Measurements from ENCODE around the gene RAB5B. TPM values are rescaled to one million over a fixed set of nuclear protein-coding genes. Genes with fewer than 3 reads are reported as not detected.

RAB5B gene
- total RNA-seq, 2 donors from 2014 or later: 91.3 to 95.5 TPM

DNA sequence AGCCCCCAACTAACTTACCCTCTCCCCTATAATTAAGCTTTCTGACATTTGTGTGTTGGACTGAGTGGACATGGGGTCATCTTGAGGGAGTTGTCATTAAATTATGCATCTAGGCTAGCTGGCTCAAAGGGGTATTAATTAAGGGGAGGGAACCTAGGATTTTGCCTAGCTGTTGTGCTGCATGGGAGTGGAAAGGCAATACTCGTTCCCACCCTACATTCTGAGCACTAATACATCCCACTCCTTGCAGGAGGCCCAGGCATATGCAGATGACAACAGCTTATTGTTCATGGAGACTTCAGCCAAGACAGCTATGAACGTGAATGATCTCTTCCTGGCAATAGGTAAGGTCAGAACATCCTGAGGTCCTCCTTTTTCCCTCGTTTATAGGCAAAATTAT is 17.2 kb downstream of the RAB5B start:
- no peak overlapping the region for H3K27ac Mint-ChIP-seq
- DNase-seq: no peak
- H3K36me3 Mint-ChIP-seq (ENCODE audit: low read depth): peaks cover 78% of the 10 kb centered on the region
- H3K9me3 Mint-ChIP-seq: no peaks in the 10 kb centered on the region
- Histone ChIP-seq H3K27ac (ENCODE audit: low read depth, low read length) (no peak overlapping the region), H3K4me1 (ENCODE audit: control insufficient read depth, insufficient read depth, low read length) (no peaks in the 10 kb centered on the region), H3K9me3 (ENCODE audit: control insufficient read depth, low read length) (no peaks in the 10 kb centered on the region), H3K36me3 (ENCODE audit: control insufficient read depth, insufficient read depth, low read length) (peaks cover 83% of the 10 kb centered on the region), H3K4me3 (ENCODE audit: low read length) (no peak overlapping the region), H3K27me3 (ENCODE audit: control insufficient read depth, insufficient read depth, low read length, poor library complexity, severe bottlenecking) (no peaks in the 10 kb centered on the region), H3K9ac (ENCODE audit: extremely low read depth, low read length, poor library complexity, severe bottlenecking) (no peak overlapping the region)
- H3K4me1 Mint-ChIP-seq: no peaks in the 10 kb centered on the region
- H3K27me3 Mint-ChIP-seq (ENCODE audit: insufficient read depth): no peaks in the 10 kb centered on the region
- 91 to 98% methylated on average over 3 of the region's 3 CpGs for WGBS, 2 experiments (ENCODE audit: insufficient coverage in 1 of 2, insufficient read length in 1 of 2)
- TF ChIP-seq, protein P1, sequence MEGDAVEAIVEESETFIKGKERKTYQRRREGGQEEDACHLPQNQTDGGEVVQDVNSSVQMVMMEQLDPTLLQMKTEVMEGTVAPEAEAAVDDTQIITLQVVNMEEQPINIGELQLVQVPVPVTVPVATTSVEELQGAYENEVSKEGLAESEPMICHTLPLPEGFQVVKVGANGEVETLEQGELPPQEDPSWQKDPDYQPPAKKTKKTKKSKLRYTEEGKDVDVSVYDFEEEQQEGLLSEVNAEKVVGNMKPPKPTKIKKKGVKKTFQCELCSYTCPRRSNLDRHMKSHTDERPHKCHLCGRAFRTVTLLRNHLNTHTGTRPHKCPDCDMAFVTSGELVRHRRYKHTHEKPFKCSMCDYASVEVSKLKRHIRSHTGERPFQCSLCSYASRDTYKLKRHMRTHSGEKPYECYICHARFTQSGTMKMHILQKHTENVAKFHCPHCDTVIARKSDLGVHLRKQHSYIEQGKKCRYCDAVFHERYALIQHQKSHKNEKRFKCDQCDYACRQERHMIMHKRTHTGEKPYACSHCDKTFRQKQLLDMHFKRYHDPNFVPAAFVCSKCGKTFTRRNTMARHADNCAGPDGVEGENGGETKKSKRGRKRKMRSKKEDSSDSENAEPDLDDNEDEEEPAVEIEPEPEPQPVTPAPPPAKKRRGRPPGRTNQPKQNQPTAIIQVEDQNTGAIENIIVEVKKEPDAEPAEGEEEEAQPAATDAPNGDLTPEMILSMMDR (conservative IDR thresholded peaks at IDR 0.05): no peak
- no peak overlapping the region for H3K4me3 Mint-ChIP-seq

DNA sequence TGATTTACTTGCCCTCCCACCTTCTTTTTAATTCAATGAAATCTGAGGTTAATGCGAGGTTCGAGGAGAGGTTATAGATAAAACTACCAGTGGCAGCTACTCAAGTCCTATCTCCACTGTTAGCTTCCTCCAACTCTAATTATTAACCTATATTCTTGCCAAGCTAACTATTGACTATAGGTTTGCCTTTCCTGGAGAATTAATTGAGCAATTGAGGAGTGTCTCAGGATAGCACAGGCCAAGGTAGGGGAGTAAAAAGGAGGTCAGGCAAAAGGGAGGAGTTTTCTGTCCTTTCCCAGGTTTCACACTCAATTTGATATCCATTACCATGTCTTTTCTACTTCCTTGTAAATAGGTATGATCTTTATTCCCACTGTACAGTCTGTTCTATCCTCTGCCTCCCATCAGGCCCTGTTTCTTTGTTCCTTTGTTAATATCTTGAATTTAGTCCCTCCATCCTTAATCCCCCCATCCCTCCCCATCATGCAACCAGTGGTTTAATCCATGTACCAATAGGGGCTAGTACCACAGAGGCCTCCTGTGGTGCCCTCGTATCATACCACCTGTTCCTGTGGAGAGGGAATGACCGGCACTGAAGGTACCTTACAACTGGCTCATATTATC is 19.5 kb downstream of the RAB5B start:
- Mint-ChIP-seq H3K27ac (no peak overlapping the region), H3K36me3 (ENCODE audit: low read depth) (peaks cover 63% of the 10 kb centered on the region), H3K4me3 (no peak overlapping the region), H3K9me3 (no peaks in the 10 kb centered on the region), H3K27me3 (ENCODE audit: insufficient read depth) (no peaks in the 10 kb centered on the region), H3K4me1 (peaks cover 6% of the 10 kb centered on the region)
- Histone ChIP-seq H3K9me3 (ENCODE audit: control insufficient read depth, low read length) (peaks cover 2% of the 10 kb centered on the region), H3K27me3 (ENCODE audit: control insufficient read depth, insufficient read depth, low read length, poor library complexity, severe bottlenecking) (no peaks in the 10 kb centered on the region), H3K27ac (ENCODE audit: low read depth, low read length) (no peak overlapping the region), H3K4me1 (ENCODE audit: control insufficient read depth, insufficient read depth, low read length) (no peaks in the 10 kb centered on the region), H3K9ac (ENCODE audit: extremely low read depth, low read length, poor library complexity, severe bottlenecking) (no peak overlapping the region), H3K36me3 (ENCODE audit: control insufficient read depth, insufficient read depth, low read length) (peaks cover 70% of the 10 kb centered on the region), H3K4me3 (ENCODE audit: low read length) (no peak overlapping the region)
- DNase-seq: no peak
- WGBS, 2 experiments (ENCODE audit: insufficient coverage in 1 of 2, insufficient read length in 1 of 2): 87 to 97% methylated on average over 2 to 4 of the region's 4 CpGs
- TF ChIP-seq, protein P1 (conservative IDR thresholded peaks at IDR 0.05): no peak

DNA sequence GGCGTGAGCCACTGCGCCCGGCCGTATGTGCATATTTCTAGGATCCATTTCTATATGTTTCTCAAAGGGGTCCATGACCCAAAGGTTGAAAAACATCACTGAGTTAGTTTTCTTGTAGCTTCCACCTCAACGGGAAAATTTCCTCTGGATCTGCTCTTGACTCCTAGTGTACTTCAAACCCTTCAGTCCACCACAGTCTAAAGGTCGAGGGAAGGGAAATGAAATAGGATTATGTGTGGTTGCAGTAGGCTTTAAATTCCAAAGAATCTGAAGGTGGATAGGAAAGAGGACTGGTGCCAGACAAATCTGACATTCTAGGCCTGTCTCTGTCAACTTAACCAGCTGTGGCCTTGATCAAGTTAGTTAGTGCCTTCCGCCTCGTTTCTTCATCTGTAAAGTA is 21.5 kb downstream of the RAB5B start:
- H3K4me3 Mint-ChIP-seq: no peak overlapping the region
- H3K9me3 Mint-ChIP-seq: peaks cover 10% of the 10 kb centered on the region
- Histone ChIP-seq H3K9ac (ENCODE audit: extremely low read depth, low read length, poor library complexity, severe bottlenecking) (no peak overlapping the region), H3K4me1 (ENCODE audit: control insufficient read depth, insufficient read depth, low read length) (no peaks in the 10 kb centered on the region), H3K27me3 (ENCODE audit: control insufficient read depth, insufficient read depth, low read length, poor library complexity, severe bottlenecking) (no peaks in the 10 kb centered on the region), H3K27ac (ENCODE audit: low read depth, low read length) (no peak overlapping the region), H3K36me3 (ENCODE audit: control insufficient read depth, insufficient read depth, low read length) (peaks cover 50% of the 10 kb centered on the region), H3K4me3 (ENCODE audit: low read length) (no peak overlapping the region), H3K9me3 (ENCODE audit: control insufficient read depth, low read length) (peaks cover 14% of the 10 kb centered on the region)
- H3K36me3 Mint-ChIP-seq (ENCODE audit: low read depth): peaks cover 56% of the 10 kb centered on the region
- H3K4me1 Mint-ChIP-seq: peaks cover 11% of the 10 kb centered on the region
- WGBS, 2 experiments (ENCODE audit: insufficient coverage in 1 of 2, insufficient read length in 1 of 2): 81 to 89% methylated on average over 3 to 8 of the region's 8 CpGs
- TF ChIP-seq, protein P1 (conservative IDR thresholded peaks at IDR 0.05): no peak
- H3K27ac Mint-ChIP-seq: no peak overlapping the region
- DNase-seq: no peak
- no peaks in the 10 kb centered on the region for H3K27me3 Mint-ChIP-seq (ENCODE audit: insufficient read depth)

All from endodermal cell (in vitro differentiated cells).